GM12878 (cell line): ENCODE data around the gene TRAPPC4. TPM values are rescaled to one million over a fixed set of nuclear protein-coding genes. Genes with fewer than 3 reads are reported as not detected.

Experiments
- CEBPB ChIP-seq, 2 experiments: fragments of 150-350 bp in 1 of 2; IDR thresholded peaks; 2 replicates each; pipeline ENCODE4 v1.6.1; 2012 to 2014; ENCODE audit warnings: low read depth in 2 of 2, low read length in 2 of 2, borderline replicate concordance in 1 of 2, inconsistent platforms in 1 of 2
- E2F8 ChIP-seq: fragments of 450-650 bp; IDR thresholded peaks from 2 replicates; pipeline ENCODE4 v1.6.1; 2018; ENCODE audit warnings: mild to moderate bottlenecking, low read depth, moderate library complexity; ENCODE audit not compliant: partially characterized antibody
- ESRRA ChIP-seq: IDR thresholded peaks from 2 replicates; pipeline ENCODE4 v1.6.1; 2012; ENCODE audit warnings: mild to moderate bottlenecking, low read length, improper control_type of control experiment
- JUNB ChIP-seq: IDR thresholded peaks from 2 replicates; pipeline ENCODE4 v1.6.1; 2016; ENCODE audit warnings: antibody characterized with exemption, mild to moderate bottlenecking
- MTA2 ChIP-seq: fragments of 450-650 bp; IDR thresholded peaks from 2 replicates; pipeline ENCODE4 v1.6.1; 2016; ENCODE audit warnings: low read depth, mild to moderate bottlenecking, moderate library complexity
- NKRF ChIP-seq: fragments of 450-650 bp; conservative IDR thresholded peaks from 2 replicates; pipeline ENCODE4 v1.6.1; 2017; ENCODE audit warnings: mild to moderate bottlenecking, moderate library complexity
- NR2C2 ChIP-seq: IDR thresholded peaks from 2 replicates; pipeline ENCODE4 v1.6.1; 2011; ENCODE audit warnings: borderline replicate concordance, low read depth; ENCODE audit not compliant: control insufficient read depth, insufficient read length
- PAX5 ChIP-seq: IDR thresholded peaks from 2 replicates; pipeline ENCODE4 v1.6.1; 2011; ENCODE audit warnings: low read depth, low read length, borderline replicate concordance
- SREBF1 ChIP-seq: IDR thresholded peaks from 2 replicates; pipeline ENCODE4 v1.6.1; 2012; ENCODE audit warnings: mild to moderate bottlenecking, low read length
- ZBED1 ChIP-seq: IDR thresholded peaks from 2 replicates; pipeline ENCODE4 v1.6.1; 2016; ENCODE audit warnings: borderline replicate concordance
- ZNF217 ChIP-seq: fragments of 450-650 bp; IDR thresholded peaks from 2 replicates; pipeline ENCODE4 v1.6.1; 2017; ENCODE audit warnings: antibody characterized with exemption, mild to moderate bottlenecking
- ZNF24 ChIP-seq: fragments of 450-650 bp; IDR thresholded peaks from 2 replicates; pipeline ENCODE4 v1.6.1; 2017; ENCODE audit warnings: antibody characterized with exemption, mild to moderate bottlenecking
- ZSCAN29 ChIP-seq: fragments of 450-650 bp; IDR thresholded peaks from 2 replicates; pipeline ENCODE4 v1.6.1; 2017; ENCODE audit warnings: mild to moderate bottlenecking, moderate library complexity
- polyA plus RNA-seq, 11 experiments: library from polyadenylated mRNA; depleted of rRNA in 4 of 11; unstranded in 6 of 11; stranded (reverse) in 5 of 11; fragments of >200 nt; fragmentation: Nextera tagmentation in 4 of 11; fragmentation: Illumina TruSeq in 1 of 11; extraction: Ambion mirVana in 4 of 11; extraction: Trizol in 1 of 11; gene quantifications; 1 replicate in 1 of 11; 2 replicates in 10 of 11; pipeline versions ENCODE4 v1.2.1 to v1.2.3, GENCODE V29; 2011 to 2016; ENCODE audit warnings: inconsistent platforms in 2 of 11, missing spikeins in 2 of 11, low read depth in 1 of 11
- total RNA-seq, 4 experiments: library from RNA; depleted of rRNA in 3 of 4; stranded (reverse); fragments of >200 nt in 3 of 4; fragmentation: Illumina TruSeq in 1 of 4; extraction: Trizol in 1 of 4; gene quantifications; 2 replicates each; pipeline versions ENCODE4 v1.2.1 to v1.2.3, GENCODE V29; 2013 to 2021
- TF ChIP-seq, protein P1 (sequence below): fragments of 450-650 bp; IDR thresholded peaks from 2 replicates; pipeline ENCODE4 v1.6.1; 2017; ENCODE audit warnings: mild to moderate bottlenecking
- TF ChIP-seq, protein P2 (sequence below): fragments of 450-650 bp; IDR thresholded peaks from 2 replicates; pipeline ENCODE4 v1.6.1; 2017; ENCODE audit warnings: low read depth, mild to moderate bottlenecking, moderate library complexity
- TF ChIP-seq, protein P3 (sequence below): IDR thresholded peaks from 2 replicates; pipeline ENCODE4 v1.6.1; 2012; ENCODE audit warnings: improper control_type of control experiment, low read depth, low read length; ENCODE audit not compliant: insufficient replicate concordance

Gene TRAPPC4
- total and polyA plus RNA-seq, 10 of the 15 experiments (the other 5 are each of a cell fraction or from before 2014, with no cell fraction given), result 61.6 to 231 (median 98.8) TPM

- TF ChIP-seq, protein P1, sequence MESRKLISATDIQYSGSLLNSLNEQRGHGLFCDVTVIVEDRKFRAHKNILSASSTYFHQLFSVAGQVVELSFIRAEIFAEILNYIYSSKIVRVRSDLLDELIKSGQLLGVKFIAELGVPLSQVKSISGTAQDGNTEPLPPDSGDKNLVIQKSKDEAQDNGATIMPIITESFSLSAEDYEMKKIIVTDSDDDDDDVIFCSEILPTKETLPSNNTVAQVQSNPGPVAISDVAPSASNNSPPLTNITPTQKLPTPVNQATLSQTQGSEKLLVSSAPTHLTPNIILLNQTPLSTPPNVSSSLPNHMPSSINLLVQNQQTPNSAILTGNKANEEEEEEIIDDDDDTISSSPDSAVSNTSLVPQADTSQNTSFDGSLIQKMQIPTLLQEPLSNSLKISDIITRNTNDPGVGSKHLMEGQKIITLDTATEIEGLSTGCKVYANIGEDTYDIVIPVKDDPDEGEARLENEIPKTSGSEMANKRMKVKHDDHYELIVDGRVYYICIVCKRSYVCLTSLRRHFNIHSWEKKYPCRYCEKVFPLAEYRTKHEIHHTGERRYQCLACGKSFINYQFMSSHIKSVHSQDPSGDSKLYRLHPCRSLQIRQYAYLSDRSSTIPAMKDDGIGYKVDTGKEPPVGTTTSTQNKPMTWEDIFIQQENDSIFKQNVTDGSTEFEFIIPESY, result no peak
- TF ChIP-seq JUNB (no peak), E2F8 (no peak), ZNF24 (no peak), ZBED1 (no peak), ESRRA (no peak), NR2C2 (no peak), SREBF1 (no peak), PAX5 (no peak), CEBPB (IDR thresholded peaks at IDR 0.05; ENCODE audit: borderline replicate concordance in 1 of 2, low read depth in 2 of 2, low read length in 2 of 2) (no peak), MTA2 (no peak), NKRF (peak; percentile 60), ZSCAN29 (no peak), ZNF217 (no peak)
- TF ChIP-seq, protein P2, sequence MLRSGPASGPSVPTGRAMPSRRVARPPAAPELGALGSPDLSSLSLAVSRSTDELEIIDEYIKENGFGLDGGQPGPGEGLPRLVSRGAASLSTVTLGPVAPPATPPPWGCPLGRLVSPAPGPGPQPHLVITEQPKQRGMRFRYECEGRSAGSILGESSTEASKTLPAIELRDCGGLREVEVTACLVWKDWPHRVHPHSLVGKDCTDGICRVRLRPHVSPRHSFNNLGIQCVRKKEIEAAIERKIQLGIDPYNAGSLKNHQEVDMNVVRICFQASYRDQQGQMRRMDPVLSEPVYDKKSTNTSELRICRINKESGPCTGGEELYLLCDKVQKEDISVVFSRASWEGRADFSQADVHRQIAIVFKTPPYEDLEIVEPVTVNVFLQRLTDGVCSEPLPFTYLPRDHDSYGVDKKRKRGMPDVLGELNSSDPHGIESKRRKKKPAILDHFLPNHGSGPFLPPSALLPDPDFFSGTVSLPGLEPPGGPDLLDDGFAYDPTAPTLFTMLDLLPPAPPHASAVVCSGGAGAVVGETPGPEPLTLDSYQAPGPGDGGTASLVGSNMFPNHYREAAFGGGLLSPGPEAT, result 0 out of 2 replicates have a peak, but pooled peaks have one; percentile 48
- TF ChIP-seq, protein P3, sequence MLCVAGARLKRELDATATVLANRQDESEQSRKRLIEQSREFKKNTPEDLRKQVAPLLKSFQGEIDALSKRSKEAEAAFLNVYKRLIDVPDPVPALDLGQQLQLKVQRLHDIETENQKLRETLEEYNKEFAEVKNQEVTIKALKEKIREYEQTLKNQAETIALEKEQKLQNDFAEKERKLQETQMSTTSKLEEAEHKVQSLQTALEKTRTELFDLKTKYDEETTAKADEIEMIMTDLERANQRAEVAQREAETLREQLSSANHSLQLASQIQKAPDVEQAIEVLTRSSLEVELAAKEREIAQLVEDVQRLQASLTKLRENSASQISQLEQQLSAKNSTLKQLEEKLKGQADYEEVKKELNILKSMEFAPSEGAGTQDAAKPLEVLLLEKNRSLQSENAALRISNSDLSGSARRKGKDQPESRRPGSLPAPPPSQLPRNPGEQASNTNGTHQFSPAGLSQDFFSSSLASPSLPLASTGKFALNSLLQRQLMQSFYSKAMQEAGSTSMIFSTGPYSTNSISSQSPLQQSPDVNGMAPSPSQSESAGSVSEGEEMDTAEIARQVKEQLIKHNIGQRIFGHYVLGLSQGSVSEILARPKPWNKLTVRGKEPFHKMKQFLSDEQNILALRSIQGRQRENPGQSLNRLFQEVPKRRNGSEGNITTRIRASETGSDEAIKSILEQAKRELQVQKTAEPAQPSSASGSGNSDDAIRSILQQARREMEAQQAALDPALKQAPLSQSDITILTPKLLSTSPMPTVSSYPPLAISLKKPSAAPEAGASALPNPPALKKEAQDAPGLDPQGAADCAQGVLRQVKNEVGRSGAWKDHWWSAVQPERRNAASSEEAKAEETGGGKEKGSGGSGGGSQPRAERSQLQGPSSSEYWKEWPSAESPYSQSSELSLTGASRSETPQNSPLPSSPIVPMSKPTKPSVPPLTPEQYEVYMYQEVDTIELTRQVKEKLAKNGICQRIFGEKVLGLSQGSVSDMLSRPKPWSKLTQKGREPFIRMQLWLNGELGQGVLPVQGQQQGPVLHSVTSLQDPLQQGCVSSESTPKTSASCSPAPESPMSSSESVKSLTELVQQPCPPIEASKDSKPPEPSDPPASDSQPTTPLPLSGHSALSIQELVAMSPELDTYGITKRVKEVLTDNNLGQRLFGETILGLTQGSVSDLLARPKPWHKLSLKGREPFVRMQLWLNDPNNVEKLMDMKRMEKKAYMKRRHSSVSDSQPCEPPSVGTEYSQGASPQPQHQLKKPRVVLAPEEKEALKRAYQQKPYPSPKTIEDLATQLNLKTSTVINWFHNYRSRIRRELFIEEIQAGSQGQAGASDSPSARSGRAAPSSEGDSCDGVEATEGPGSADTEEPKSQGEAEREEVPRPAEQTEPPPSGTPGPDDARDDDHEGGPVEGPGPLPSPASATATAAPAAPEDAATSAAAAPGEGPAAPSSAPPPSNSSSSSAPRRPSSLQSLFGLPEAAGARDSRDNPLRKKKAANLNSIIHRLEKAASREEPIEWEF, result no peak
Measured at GRCh38 chr11:119057000-119057769, 38.6 kb downstream of the TRAPPC4 start, which contains the start of gene HYOU1 (continued).
